Left lung (tissue), 10 donors: ENCODE data around the gene CYLC2. TPM values are rescaled to one million over a fixed set of nuclear protein-coding genes. Genes with fewer than 3 reads are reported as not detected.

Experiments
- ATAC-seq: fragments of 200-7000 bp; cut with Tn5 transposase; one replicate; pipeline ENCODE4 v1.9.1; 2020; ENCODE audit warnings: moderate library complexity
- DNase-seq, 4 donors: peaks; one replicate each; pipeline ENCODE4 v3.0.0-alpha.2; 2013 to 2020
- H3K27ac ChIP-seq, 2 donors: fragments of 200-600 bp; sonication (generic) in 1 of 2; one replicate each; pipeline versions ENCODE4 v1.5.0 to v1.8.0; 2020 to 2021
- H3K27me3 ChIP-seq, 2 donors: fragments of 200-600 bp; sonication (generic) in 1 of 2; one replicate each; pipeline versions ENCODE4 v1.5.0 to v1.8.0; 2020 to 2021
- H3K36me3 ChIP-seq, 2 donors: fragments of 200-600 bp; sonication (generic) in 1 of 2; one replicate each; pipeline versions ENCODE4 v1.5.0 to v1.8.0; 2020 to 2021
- H3K4me1 ChIP-seq, 2 donors: fragments of 200-600 bp; one replicate each; pipeline ENCODE4 v1.8.0; 2021
- H3K4me3 ChIP-seq, 2 donors: fragments of 200-600 bp; sonication (generic) in 1 of 2; one replicate each; pipeline versions ENCODE4 v1.5.0 to v1.8.0; 2020 to 2021; ENCODE audit warnings: mild to moderate bottlenecking in 1 of 2
- H3K9me3 ChIP-seq, 2 donors: fragments of 200-600 bp; sonication (generic) in 1 of 2; one replicate each; pipeline versions ENCODE4 v1.5.0 to v1.8.0; 2020 to 2021
- intact Hi-C, 2 donors: fragments of 100-400 bp; cut with DNase I; formaldehyde crosslinking; loops; one replicate each; pipeline versions ENCODE4 v1.11.2 to v1.14.2; 2022
- polyA plus RNA-seq, 6 donors: library from polyadenylated mRNA; unstranded; fragments of 120-200 nt; gene quantifications; one replicate each; pipeline ENCODE4 v1.2.1, GENCODE V29; 2013; ENCODE audit not compliant: insufficient read length in 6 of 6
- total RNA-seq, 2 donors: library from RNA; stranded (reverse); fragmentation: NEBNext Ultra II Directional; extraction: Animal tissue kit (Norgen Biotek cat#: 25700); gene quantifications; one replicate each; pipeline ENCODE4 v1.2.1, GENCODE V29; 2021
- TF ChIP-seq, protein P1 (sequence below), 2 donors: fragments of 200-600 bp; sonication (generic) in 1 of 2; IDR thresholded peaks; one replicate each; pipeline versions ENCODE4 v1.5.0 to v1.8.0; 2021; ENCODE audit warnings: antibody characterized with exemption in 2 of 2
- donor health status: DM: no; HTN: yes; CAD: no.
- donor health status: DM: no; HTN: no; CAD: no.

Gene CYLC2
- total and polyA plus RNA-seq, 8 donors = not detected

DNA sequence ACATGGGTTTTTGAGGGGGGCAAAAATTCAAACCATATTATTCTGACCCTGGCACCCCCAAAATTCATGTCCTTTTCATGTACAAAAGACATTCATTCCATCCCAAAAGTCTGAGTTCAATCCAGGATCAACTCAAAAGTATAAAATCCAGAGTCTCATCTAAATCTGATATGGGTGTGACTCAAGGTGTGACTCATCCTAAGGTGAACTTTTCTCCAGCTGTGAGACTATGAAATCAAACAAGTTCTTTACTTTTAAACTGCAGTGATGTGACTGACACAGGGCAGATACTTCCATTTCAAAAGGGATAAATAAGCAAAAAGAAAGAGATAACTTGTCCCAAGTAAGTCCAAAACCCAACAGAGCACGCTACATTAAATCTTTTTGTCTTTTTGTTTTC is 20.6 kb upstream of the CYLC2 start:
- intact Hi-C loops = no loop called here
- Histone ChIP-seq H3K36me3 (no peaks in the 10 kb centered on the region), H3K27me3 (no peaks in the 10 kb centered on the region), H3K9me3 (peaks cover 0 to 25% of the 10 kb centered on the region in 2 donors), H3K4me1 (no peaks in the 10 kb centered on the region), H3K4me3 (no peak overlapping the region), H3K27ac (no peak overlapping the region)
- ATAC-seq (no peak), DNase-seq (no peak)
- TF ChIP-seq, protein P1, sequence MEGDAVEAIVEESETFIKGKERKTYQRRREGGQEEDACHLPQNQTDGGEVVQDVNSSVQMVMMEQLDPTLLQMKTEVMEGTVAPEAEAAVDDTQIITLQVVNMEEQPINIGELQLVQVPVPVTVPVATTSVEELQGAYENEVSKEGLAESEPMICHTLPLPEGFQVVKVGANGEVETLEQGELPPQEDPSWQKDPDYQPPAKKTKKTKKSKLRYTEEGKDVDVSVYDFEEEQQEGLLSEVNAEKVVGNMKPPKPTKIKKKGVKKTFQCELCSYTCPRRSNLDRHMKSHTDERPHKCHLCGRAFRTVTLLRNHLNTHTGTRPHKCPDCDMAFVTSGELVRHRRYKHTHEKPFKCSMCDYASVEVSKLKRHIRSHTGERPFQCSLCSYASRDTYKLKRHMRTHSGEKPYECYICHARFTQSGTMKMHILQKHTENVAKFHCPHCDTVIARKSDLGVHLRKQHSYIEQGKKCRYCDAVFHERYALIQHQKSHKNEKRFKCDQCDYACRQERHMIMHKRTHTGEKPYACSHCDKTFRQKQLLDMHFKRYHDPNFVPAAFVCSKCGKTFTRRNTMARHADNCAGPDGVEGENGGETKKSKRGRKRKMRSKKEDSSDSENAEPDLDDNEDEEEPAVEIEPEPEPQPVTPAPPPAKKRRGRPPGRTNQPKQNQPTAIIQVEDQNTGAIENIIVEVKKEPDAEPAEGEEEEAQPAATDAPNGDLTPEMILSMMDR (IDR thresholded peaks at IDR 0.05) = no peak

DNA sequence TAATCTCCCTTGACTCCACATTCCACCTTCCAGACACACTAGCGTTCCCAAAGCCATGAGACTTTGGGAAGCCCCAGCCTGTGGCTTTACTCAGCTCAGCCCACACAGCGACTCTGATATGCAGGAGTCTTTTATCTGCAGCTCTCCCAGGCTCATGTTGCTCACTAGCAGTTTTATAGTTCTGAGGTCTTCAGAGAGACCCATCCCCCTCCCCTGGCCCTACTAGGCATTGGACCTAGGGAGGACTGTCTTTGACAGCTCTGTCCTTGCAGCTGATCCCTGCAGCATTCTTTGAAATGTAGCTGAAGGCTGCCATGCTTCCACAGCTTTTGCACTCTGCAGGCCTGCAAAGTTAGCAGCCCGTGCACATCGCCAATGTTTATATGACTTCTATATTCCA is 19.9 kb upstream of the CYLC2 start:
- Histone ChIP-seq H3K27ac (no peak overlapping the region), H3K27me3 (no peaks in the 10 kb centered on the region), H3K36me3 (no peaks in the 10 kb centered on the region), H3K4me3 (no peak overlapping the region), H3K9me3 (peaks cover 0 to 18% of the 10 kb centered on the region in 2 donors), H3K4me1 (no peaks in the 10 kb centered on the region)
- no peak for ATAC-seq
- intact Hi-C loops = no loop called here
- TF ChIP-seq, protein P1 (IDR thresholded peaks at IDR 0.05) = no peak
- no peak for DNase-seq

DNA sequence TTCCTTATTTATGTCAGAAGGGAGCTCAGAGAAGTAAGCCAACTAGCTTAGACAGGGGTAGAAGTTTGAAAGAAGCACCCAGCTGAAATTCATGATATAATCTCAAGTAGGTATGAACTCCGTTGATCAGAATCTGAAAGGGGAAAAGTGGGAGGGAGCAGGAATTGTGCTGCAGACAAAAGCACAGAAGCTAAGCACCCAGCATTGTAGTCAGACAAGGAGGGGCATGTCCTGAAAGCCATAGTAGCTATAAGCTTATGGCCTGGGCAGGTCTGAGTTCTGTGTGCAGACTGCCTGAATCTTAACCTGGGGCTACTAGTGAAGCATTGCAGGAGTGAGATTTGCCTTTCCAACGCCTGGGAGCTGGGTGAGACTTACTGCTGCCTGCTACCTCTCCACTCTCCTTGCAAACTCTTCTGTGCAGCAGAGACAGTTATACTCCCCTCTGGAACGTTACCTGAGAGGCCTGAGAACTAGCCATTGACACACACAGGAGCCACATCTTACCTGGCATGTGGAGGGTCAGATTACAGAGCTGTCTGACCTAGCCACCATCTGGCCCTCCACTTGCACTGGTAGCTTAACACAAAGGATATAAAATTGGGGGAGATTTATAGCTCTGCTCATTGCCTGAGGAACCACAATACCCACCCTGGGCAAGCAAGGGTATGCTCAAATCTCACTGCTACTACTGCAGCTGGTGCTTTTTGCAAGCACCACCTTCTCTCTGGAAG is 9.8 kb upstream of the CYLC2 start:
- no peak overlapping the region for H3K27ac ChIP-seq
- H3K4me1 ChIP-seq = no peaks in the 10 kb centered on the region
- DNase-seq (no peak), ATAC-seq (no peak)
- no peak overlapping the region for H3K4me3 ChIP-seq
- peaks cover 0 to 6% of the 10 kb centered on the region in 2 donors for H3K9me3 ChIP-seq
- no peaks in the 10 kb centered on the region for H3K27me3 ChIP-seq
- TF ChIP-seq, protein P1 (IDR thresholded peaks at IDR 0.05) = no peak
- intact Hi-C loops = no loop called here
- H3K36me3 ChIP-seq = no peaks in the 10 kb centered on the region

DNA sequence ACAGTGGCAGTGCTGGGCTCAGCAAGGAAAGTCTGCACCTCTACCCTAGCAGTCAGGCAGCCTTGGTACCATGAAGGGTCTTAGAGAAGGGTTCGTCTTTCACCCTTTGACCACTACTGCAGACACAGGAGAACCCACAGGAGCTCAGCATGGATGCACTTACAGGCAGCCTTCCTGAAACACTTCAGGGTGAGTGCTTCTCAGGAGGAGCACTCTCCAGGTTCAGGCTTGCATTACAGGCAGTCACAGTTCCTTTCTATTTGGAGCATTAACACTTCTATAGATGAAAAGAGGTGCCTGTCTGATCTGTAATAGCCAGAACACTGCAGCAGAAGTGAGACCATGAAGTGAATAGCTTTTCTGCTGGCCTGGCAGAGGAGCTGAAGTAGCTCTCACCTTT is 8.7 kb upstream of the CYLC2 start:
- H3K9me3 ChIP-seq = peaks cover 0 to 6% of the 10 kb centered on the region in 2 donors
- TF ChIP-seq, protein P1 (IDR thresholded peaks at IDR 0.05) = no peak
- no peak overlapping the region for H3K27ac ChIP-seq
- no peaks in the 10 kb centered on the region for H3K4me1 ChIP-seq
- ATAC-seq = no peak
- intact Hi-C loops = no loop called here
- no peak overlapping the region for H3K4me3 ChIP-seq
- no peak for DNase-seq
- no peaks in the 10 kb centered on the region for H3K27me3 ChIP-seq
- no peaks in the 10 kb centered on the region for H3K36me3 ChIP-seq

DNA sequence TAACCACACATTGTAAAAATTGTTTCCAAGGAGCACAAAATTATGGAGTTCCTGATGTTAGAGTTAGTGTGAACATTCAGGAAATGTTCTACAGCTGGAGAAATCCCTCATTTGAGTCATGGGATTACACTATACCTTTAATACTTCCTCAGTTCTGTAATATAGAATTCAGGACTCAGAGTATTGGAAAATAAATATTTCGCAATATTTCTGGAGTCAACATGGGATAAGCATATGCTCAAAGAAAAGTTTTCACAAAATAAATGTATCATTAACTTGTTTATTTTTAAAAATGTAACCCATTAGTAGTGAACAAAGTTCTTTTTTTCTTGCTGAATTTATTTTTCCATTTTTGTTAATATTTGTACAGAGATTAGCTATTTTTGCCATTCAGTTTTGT is 8.6 kb downstream of the CYLC2 start:
- no peak overlapping the region for H3K27ac ChIP-seq
- no peaks in the 10 kb centered on the region for H3K9me3 ChIP-seq
- intact Hi-C loops = no loop called here
- H3K4me1 ChIP-seq = no peaks in the 10 kb centered on the region
- ATAC-seq = no peak
- H3K36me3 ChIP-seq = no peaks in the 10 kb centered on the region
- H3K4me3 ChIP-seq = no peak overlapping the region
- TF ChIP-seq, protein P1 (IDR thresholded peaks at IDR 0.05) = no peak
- DNase-seq = no peak
- H3K27me3 ChIP-seq = no peaks in the 10 kb centered on the region
